GM18502 (cell line): ENCODE data around the gene C2CD2.
A peak's percentile ranks its signal among the peaks of the same experiment; 100 is the strongest.

Experiments
- ATAC-seq: cut with Tn5 transposase; IDR thresholded peaks from one replicate; pipeline ENCODE4 v1.9.1; 2021; ENCODE audit warnings: mild to moderate bottlenecking; ENCODE audit not compliant: unreplicated experiment, poor library complexity

The C2CD2 gene

DNA sequence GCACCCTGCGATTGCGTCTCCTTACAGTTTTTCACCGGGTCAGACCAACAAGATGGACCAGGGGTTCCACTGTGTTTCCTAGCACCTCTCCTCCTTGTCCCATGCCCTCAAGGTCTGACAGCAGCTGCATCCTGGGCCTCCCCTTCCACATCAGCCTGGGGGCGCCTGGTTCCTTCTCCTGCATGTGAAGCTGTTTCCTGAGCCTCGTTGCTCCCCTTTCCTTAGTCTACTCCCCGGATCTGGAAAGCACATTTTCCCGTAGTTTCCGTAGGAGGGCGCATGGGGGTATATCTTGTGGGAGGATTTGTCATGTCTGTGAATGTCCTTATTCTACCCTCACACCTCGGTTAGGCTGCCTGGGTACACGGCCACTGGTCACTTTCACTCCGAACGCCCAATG is 80.8 kb downstream of the C2CD2 start:
- ATAC-seq, result no peak

DNA sequence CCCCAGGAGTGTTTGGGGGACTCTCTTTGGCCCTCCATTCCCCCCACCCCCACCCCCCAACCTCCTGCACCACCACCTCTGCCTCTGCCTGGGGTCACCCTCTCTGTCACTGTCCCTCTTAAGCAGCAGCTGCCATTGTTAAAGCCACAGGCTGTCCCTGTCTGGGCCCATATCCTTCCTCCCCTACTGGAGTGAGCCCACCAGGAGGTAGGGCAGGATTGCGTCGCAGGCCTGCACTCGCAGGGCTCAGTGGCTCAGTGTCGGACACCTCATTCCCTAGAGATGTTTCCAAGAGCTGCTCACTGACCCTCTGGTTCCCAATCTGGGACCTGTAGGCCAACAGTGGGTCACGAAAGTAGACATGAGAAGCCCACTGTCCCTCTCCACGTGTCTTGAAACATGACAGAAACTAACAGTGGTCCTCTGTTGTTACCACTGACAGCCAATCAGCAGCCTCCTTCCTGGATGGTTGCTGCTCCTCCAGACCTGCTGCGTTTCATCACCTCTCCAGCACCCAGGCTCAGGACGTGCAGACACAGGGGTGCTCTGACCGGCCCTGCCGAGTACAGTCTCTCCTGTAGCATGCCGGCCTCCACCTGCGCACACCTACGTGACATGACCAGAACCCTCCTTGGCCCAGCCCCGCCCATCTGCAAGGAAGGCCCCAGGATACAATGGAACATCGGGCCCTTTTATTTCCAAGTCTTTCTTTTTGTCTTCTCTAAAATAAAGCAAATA is 82.4 kb downstream of the C2CD2 start:
- no peak for ATAC-seq

DNA sequence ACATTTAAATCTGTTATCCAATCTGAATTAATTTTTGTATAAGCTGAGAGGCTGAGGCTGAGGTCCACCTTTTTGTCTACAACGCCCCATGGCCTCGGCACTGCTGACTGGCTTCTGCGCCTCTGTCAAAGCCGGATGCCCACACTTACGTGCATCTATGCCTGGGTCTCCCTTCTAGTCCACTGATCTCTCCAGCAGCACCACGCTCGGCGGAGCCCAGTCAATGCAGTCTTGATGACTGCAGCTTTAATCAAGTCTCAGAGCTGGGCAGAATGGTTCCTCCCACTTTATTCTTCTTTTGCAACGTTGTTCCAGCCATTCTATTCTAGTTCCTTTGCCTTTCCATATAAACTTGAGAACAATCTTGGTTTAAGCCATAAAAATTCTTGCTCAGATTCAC is 84.0 kb downstream of the C2CD2 start:
- ATAC-seq, result no peak

DNA sequence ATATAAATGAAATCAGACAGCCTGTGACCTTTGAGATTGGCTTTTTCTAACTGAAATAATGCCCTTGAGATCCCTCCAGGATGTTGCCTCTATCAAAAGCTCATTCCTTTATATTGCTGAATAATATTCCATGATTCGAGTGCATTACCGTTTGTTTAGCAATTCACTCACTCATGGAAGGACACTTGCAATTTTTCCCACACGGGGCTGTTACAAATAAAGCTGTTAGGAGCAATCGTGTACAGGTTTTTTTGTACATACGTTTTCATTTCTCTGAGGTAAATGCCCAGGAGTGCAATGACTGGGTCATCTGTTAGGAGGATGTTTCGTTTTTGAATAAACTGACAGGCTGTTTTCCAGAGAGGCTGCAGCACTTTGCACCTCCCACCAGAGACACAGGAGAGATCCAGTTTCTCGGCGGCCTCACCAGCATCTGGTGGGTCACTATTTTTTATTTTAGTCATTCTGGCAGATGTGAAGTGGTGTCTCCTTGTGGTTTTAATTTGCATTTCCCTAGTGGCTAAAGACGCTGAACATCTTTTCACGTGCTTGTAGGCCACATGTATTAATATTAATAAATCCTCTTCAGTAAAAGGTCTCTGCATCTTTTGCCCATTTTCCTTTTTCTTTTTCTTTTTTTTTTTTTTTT is 85.6 kb downstream of the C2CD2 start:
- peak; percentile 66 for ATAC-seq

DNA sequence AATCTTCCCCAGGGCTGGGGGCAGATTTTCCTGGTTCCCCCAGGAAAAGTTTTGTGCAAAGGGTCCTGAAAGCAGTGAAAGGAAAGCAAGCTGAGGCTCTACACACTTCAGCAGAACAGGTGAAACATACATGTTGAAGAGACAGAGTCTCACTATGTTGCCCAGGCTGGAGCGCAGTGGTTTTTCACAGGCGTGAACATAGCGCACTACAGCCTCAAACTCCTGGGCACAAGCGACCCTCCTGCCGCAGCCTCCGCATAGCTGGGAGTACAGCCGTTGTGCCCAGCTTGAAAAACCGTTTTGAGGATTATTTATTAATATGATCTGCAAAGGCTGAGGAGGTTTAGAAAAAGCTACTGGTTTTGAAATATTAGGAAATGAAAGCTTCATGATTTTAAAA is 86.5 kb downstream of the C2CD2 start:
- no peak for ATAC-seq

DNA sequence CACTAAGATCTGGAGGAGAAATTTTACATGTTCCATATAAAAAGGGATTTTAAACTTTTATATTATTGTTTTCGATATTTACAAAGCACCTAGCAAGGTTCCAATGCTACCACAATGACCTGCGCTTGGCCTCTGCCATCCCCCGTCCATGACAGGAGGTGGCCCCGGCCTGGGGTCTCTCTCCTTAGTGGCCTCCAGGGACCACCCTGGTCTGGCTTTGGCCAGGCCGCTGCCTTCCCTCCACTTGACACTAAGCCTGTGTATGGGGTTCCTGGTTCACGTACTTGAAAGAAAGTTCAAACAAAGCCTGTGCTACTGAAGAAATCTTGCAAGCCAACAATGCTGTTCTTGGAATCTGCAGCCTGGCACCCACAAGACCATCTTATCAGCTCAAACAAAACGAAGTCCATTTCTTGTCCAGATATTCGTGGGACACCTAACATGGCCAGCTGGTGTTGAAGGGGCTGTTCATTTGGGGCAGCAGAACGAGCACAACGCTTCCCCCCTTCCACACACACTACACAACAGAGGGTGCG is 87.5 kb downstream of the C2CD2 start:
- ATAC-seq, result no peak

DNA sequence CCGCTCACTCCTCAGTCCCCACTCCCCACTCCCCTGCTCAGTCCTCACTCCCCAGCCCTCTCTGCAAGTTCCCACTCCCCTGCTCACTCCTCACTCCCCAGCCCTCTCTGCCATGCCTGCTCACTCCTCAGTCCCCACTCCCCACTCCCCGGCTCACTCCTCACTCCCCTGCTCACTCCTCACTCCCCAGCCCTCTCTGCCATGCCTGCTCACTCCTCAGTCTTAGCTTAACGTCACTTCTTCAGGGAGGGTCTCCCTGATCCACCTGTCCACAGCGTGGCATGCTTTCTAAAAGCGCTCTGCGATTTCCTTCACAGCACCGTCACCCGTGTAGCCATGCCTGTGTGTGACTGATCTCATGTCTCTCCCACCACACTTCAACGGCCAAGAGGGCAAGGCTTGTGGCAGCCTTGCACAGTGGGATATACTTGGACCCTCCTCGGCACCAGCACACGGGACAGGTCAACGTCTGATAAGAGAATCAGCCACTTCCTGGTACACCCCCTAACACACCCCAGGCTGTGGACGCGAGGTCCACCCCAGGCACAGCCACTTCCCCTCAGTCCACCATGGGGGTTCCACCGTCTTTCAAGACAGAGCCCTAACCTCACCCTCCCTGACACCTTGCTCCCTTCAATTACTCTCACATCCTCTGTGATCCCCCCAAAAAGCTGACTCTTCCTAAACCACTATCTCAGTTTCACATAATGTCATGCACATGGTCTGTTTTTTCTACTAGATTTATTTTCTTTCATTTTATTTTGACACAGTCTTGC is 88.6 kb downstream of the C2CD2 start:
- peak; percentile 58 for ATAC-seq

DNA sequence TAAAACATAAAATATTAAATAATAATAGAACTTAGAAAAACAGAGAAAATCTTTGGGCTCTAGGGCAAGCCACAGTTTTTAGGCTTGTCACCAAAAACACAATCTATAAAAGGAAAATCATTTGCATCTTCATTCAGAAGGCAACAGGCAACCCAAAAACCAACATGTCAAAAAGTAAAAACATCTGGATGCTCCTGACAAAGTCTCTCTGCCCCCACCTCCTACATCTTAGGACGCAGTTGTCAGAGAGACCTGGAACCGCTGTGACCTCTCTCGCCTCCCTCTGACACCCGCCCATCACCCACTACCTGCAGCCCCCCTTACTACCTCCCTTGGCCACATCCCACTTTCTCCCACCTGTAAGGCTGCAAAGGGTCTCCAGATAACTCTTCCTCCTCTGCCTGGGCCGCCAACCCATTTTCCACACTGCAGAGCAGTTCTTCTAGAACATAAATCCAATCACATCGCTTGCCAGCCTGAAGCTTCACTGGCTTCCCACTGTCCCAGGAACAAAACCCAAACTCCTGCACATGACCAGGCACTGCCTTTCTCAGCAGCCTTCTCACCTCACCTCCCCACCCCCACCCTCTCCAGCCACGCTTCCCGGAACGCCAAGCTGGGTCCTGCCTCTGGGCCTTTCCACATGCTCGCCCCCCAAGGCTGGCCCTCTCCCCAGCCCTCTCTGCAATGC is 89.4 kb downstream of the C2CD2 start:
- no peak for ATAC-seq

DNA sequence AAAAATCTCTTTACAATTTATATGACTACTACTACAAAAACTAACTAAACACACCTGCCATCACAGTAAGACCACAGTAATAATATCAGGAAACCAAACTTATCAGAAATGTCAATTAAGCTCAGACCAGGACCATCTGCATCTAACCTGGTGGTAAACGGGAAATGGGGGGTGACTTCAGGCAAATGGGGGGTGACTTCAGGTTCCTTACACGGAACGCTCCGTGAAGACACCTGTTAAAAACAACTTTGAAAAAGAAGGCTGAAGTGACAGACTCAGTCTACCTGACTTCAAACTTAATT is 90.4 kb downstream of the C2CD2 start:
- ATAC-seq, result no peak

DNA sequence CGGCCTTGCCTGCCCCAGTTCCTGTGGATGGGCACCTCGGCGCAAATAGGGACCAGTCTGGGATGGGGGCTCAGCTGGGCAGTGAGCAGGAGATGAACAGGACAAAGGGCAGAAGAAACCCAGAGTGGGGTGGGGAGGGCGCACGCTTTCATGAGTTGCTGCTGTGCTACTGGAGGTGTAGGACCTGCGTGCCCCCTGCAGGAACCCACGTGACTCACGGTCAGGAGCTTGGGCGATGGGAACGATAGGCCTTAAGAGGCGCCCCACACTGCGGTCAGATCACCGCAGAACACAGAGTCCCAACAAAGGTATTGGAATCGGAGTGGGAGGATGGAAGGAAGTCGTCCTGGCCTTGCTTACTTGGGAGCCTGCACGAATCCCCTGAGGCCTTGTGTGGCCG is 91.8 kb downstream of the C2CD2 start:
- ATAC-seq, result no peak

DNA sequence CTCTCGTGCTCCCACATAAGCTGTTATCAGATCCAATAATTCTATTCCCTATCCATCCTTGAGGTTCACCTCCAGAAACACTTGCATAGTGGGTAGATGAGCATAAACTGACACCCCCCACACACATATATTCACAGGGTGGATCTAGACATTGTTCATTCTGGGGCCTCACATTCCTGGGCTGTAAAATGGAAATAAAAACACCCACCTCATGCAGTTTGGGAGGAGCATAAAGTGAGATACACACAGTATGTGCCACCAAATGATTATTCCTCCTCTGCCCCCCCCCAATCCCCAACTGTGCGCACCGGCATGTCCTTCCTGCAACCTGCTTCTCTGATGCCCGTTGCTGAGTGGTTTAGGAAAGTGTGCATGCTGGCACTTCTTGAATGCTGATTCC is 92.6 kb downstream of the C2CD2 start:
- ATAC-seq, result no peak

DNA sequence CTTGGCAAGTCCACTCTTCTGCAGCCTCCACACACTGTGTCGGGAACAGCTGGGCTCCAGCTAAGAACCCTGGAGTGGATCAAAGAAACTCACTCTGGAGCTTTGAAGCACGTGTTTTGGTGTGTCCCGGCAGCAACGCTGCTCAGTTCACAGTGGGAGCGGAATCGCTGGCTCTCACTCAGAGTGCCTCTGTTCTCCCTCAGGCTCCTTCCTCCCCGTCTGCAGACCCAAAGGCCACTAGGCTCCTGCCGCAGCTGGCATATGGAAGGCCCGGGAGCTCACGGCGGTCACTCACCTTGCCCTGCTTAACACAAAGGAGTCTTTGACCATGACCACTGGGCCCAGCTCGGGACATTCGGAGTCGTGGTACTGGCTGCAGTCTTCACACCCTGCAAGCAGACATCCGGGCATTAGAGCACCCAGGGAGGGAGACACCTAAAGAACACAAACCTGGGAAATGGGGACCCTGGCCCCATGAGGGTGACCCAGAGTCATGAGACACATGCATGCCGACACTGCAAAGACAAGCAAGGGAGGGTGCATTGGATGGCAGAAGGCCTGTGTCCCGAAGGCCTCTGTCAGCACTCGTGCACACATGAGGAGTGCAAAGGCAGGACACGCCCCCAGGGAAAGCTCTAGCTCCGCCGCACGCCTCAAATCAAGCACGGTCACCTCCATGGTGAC is 94.4 kb downstream of the C2CD2 start:
- ATAC-seq, result no peak

DNA sequence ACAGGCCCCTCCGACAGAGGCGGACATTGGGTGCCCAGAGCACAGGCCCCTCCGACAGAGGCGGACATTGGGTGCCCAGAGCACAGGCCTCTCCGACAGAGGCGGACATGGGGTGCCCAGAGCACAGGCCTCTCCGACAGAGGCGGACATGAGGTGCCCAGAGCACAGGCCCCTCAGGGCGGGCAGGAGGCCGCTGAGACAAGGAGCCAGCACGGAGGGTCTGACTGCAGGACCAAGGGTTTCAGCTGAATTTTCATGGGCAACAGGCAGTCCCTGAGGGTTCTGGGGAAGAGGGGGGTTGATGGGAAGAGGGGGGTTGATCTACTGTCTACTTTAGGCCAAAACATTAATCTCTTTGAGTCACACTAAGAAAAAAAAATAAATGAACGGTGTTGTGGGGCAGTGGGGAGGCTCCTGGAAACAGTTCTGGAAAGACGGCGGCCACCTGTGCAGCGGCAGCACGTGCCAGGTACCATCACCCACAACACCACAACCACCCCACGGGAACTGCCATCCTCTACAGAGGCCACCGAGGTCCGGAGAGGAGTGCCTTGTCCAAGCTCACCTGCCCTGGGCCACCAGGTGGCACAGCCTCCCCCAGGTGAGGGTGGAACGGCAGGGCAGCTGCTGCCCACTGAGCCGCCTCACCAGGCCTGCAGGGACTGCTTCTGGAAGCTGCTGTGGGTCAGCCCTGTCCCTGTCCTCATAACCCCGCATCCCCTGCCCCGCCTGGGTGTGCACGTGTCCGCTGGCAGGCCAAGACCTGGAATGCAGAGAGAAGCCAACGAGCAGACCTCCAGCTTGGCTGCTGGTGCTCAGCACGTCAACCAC is 95.1 kb downstream of the C2CD2 start:
- ATAC-seq, result no peak

DNA sequence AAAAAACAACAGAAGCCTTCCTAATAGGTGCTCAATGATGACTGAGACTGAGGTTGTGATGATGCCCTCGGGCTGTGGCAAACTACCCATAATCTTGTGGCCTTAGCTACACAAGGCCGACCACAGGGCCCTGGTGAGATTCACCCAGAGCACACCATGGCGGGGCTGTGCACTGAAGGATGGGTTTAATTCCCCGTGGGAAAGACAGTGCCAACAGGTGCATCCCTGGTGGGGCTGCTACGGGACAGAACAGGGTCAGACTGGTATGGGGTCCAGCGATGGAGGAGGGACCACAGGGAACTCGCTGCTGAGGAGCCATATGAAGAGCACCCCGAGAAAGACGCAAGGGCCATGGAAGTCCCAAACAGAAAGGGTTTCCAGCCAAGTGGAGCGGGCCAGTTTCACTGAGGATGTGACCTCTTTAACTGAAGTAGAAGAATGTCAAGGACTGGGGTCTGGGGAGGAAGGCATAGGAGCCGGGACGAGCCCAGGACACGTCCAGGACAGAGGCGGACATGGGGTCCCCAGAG is 96.0 kb downstream of the C2CD2 start:
- ATAC-seq, result no peak

DNA sequence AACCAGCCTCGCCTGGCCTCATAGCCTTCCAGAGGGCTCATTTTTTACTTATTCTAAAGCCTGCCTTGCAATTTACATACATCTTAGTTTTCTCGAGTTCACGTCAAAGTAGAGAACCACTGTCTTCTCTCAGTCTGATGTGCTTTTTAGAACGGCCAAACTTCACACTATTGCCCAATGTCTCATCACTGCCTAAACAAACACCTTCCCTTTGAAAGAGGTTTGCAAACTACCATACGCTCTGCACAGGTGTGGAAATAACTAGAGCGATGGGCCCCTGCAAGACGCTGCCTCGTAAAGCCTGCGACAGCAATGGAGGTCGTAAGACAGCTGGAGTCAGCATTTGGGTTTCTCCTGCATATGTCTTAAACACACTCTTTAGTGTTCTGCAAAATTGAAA is 97.2 kb downstream of the C2CD2 start:
- no peak for ATAC-seq

DNA sequence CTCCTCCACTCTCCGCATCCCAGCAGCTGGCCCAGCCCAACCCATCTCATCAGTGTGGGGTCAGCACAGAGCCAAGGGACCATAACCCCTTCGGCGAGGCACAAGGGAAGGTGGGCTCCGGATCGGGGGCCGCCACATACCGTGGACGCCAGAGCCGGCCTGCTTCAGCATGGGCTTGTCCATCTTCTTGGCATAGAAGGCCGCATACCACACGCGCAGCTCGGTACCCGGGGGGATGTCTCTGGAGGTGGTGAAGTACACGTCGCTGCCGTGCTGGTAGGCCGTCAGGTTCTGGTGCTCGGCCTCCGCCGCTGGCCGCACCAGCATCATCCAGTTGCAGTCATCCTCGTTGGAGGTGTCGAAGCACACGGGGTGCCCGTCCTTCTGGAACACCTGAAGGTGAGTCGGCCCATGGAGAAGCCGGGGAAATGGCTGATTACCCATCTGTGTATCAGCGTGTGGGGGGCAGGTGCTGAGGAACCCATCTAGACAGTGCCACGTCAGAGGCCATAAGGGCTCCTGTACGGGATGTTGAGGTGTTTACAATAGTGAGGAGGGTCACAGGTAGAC is 99.3 kb downstream of the C2CD2 start:
- ATAC-seq, result no peak

DNA sequence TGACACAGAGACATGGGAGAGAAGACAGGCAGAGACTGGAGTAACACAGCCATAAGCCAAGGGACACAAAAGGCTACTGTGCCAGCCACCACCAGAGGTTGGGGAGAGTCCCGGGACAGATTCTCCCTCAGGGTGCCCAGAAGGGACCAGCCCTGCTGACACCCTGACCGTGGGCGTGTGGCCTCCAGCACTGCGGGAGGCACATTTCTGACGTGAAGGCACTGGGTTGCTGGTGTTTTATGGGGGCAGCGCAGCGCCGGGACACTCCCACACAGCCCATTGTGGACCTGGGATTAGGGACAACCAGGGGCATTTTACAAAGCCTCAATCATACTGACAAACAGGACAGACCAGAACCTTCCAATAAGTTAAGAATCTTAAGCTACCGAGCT is 100.9 kb downstream of the C2CD2 start:
- no peak for ATAC-seq

DNA sequence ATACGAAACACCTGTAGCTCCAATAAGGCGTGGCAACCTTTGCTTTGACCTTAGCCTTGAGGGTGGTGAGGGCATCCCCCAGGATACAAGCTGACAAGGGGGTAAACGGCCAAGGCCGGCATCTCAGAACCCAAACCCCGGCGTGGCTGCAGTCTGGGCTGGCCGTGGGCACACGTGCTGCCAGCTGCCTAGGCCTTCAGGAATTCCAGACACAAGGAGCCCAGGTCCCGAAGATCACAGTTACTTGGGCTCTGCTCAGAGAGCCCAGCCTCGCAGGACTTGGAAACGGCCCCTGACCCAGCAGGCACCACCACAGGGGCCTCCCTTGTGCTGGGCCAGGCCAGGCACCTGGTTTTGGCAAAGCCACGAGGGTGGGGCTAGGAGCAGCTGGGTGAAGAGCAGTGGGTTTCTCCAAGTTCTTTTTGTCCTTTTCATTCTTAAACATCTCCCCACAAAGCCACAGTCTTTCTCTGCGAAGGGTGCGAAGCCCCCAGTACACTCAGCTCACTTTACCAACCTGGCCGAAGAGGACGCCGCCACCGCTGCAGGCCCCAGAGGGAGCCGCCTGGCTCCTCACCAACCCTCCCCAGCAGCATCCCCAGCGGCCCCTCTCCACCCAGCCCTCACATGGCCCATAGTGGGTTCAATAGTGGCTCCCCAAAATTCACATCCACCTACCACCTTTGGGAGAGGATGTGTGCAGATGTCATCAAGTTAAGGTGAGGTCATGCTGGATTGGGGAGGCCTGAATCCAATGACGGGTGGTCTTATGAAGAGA is 101.5 kb downstream of the C2CD2 start:
- ATAC-seq, result no peak
